VCaP (cell line): ENCODE data around the gene TSSK6.
A peak's percentile ranks its signal among the peaks of the same experiment; 100 is the strongest.

Source experiments
- H3K27ac ChIP-seq: fragments of 450-650 bp; 2 replicates; pipeline ENCODE4 v1.5.1; 2017
- TF ChIP-seq, protein P1 (sequence below): fragments of 450-650 bp; conservative IDR thresholded peaks from 2 replicates; pipeline ENCODE4 v1.5.1; 2017; ENCODE audit warnings: mild to moderate bottlenecking, moderate library complexity

Gene TSSK6

DNA sequence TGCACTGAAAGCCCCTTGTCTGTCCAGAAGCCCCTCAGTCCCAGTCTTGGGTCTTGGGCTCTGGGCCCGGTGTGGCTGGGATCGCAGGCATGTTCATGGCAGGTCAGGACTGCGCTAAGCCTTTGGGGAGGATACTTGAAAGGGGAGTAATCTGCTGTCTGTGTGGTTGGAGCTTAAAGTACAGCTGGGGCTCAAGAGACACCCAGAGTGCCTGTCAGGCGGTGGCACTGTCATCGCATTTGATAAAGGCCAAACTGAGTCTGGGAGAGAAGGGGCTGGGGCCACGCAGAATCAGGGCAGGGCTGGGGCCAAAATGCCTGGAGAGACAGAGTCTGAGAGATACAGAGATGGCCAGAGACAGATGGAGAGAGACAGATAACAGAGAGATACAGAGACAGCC lies 18.5 kb upstream of the TSSK6 start:
- TF ChIP-seq, protein P1, sequence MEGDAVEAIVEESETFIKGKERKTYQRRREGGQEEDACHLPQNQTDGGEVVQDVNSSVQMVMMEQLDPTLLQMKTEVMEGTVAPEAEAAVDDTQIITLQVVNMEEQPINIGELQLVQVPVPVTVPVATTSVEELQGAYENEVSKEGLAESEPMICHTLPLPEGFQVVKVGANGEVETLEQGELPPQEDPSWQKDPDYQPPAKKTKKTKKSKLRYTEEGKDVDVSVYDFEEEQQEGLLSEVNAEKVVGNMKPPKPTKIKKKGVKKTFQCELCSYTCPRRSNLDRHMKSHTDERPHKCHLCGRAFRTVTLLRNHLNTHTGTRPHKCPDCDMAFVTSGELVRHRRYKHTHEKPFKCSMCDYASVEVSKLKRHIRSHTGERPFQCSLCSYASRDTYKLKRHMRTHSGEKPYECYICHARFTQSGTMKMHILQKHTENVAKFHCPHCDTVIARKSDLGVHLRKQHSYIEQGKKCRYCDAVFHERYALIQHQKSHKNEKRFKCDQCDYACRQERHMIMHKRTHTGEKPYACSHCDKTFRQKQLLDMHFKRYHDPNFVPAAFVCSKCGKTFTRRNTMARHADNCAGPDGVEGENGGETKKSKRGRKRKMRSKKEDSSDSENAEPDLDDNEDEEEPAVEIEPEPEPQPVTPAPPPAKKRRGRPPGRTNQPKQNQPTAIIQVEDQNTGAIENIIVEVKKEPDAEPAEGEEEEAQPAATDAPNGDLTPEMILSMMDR = no peak
- H3K27ac ChIP-seq = no peak overlapping the region

DNA sequence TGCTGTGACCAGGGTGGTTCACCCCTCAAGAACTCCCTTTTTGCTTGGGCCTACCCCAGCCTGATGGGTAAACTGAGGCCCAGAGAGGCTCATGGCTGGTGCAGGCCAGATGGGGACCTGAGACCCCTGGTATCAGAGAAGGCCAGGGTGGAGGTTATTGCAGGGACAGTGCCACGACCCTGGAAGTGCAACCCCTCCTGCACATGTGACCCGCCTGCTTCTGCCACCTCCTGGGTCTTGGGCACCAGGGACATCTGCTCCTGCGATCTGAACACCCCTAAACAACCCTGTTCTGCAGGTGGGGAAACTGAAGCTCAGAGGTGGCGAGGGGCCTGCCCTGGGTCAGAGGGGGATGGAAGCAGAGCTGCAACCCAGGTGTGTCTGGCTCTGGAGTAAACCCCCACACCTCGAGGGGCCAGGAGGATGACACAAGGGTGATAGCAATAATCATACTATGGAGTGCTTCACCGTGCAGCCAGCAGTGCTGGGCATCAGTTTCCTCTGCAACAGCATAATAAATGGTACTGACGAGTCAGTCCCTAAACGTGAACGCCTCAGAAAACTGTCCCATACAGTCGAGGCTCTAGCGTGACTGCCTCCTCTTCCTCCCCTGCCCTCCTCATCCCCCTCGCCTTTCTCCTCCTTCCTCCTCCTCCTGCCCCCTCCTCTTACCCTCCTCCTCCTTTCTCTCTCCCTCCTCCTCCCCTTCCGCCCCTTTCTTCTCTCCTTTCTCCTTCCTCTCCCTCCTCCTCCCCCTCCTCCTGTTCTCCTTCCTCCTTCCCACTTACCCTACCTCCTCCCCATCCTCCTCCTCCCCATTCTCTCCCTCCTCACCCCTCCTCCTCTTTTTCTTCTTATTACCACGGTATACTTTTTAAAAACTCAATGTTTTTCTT lies 17.7 kb upstream of the TSSK6 start:
- TF ChIP-seq, protein P1 = no peak

DNA sequence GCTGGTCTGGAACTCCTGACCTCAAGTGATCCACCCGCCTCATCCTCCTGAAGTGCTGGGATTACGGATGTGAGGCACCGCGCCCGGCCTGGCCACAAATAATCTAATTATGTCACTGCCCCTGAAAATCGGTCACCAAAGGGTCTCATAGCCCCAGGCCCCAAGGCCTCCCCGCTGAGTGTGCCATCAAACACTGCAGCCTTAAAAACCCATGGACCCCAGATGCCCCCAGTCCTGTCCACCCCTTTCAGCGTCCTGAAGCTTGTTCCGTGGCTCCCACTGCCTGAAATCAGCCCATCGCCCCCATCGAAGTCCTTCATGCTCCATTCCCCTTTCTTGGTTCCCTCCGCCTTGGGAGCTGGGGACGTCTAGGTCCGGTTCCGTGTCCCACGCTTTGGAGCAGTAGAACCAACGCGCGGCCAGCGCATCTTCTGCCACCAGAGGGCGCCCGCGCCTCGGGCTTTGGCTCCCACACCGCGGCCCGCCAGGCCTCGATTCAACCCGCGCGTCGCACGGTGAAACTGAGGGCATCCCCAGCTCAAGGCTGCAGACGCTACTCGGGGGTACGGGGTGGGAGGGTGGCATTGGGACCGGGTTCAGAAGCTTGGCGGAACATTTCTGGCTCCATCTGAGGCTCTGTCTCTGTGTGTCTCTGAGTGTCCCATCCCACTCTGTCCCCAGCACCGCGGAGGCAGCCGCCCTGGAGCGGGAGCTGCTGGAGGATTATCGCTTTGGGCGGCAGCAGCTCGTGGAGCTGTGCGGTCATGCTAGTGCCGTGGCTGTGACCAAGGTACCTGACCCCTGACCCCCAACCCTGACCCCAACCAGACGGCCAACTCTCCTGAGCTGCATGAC lies 16.8 kb upstream of the TSSK6 start:
- no peak overlapping the region for H3K27ac ChIP-seq
- TF ChIP-seq, protein P1 = peak; percentile 89

More for the DNA sequence above, 17.7 kb upstream of the TSSK6 start:
- H3K27ac ChIP-seq = no peak overlapping the region

DNA sequence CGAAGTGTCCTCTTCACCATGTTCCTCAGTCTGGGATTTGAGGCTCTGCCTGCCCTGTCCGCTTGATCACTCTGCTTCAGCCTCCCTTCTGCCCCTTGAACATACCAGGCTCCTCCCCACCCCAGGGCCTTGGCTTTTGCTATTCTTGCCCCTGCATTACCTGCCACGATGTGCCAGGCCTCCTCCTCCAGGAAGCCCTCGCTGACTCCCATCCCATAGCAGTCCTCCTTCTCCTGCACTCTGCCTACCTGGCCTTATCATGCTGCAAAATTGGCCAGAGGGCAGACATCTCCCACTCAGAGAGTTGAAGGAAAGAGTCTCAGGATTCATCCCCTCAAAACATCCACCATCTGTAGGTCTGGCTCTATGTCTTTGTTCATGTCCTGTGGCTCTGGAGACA lies 15.5 kb upstream of the TSSK6 start:
- TF ChIP-seq, protein P1 = no peak
- H3K27ac ChIP-seq = no peak overlapping the region

DNA sequence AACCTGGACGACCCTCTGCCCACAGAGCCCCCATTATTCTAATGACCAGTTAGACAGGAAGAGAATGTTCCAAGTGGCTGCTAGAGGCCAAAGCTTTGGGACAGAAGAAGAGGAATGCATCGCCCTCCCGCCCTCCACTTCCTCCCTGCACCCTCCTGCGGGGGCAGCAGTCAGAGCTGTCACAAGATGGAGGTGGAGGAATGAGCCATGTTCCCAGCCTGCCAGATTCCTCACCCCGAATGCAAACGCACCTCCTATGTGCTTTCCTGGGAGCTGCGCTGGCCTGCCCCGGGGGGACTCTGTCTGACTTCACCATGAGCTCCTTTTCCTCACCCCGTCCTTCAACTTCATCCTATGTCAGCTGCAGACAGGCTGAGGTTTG lies 15.1 kb upstream of the TSSK6 start:
- no peak overlapping the region for H3K27ac ChIP-seq
- TF ChIP-seq, protein P1 = no peak

DNA sequence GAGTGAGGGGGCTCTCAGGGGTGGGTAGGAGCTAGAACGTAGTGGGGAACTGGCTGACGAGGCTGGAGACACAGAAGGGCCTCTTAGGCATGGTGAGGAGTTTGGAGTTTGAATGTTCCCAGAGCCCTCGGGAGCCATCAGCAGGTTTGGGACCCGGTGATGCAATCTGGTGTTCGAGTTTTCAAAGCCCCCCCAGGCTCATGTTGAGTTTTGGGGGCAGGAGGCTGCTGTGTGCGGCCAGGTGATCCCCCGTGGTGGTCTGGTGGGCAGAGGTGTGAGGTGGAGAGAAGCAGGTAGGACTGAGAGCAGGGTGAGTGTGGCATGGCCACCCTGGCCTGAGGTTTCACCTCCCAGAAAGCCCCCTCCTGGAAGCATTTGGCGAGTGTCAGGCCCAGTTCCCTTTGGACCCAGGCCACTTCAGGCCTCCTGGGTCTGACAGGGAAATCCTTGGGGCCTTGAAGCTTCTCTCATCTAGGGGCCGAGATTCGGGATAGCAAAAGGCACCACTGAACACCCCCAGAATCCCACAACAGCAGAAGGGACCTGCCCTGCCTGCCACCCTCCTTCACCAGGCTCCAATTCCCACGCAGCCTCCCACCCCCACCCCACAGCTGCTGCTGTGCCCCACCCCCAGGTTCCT lies 14.6 kb upstream of the TSSK6 start:
- TF ChIP-seq, protein P1 = no peak
- H3K27ac ChIP-seq = no peak overlapping the region
